Ammon's horn (tissue), 1 donor: Measurements from ENCODE around the gene HDAC7.
"Not testable (repeated sequence)": the region's sequence is repeated elsewhere in the genome, so short reads cannot be mapped to it uniquely, and the experiment has no call there.

ENCODE experiments used
- DNase-seq: peaks from one replicate; pipeline ENCODE4 v3.0.0-alpha.2; 2016; ENCODE audit warnings: low spot score

HDAC7 gene

GRCh38 chr12:47849261-47849660 lies 29.6 kb upstream of the HDAC7 start:
- DNase-seq, result no peak

- DNase-seq, result no peak
Measured at GRCh38 chr12:47848853-47849252, 29.1 kb upstream of the HDAC7 start.

GRCh38 chr12:47846294-47846996 lies 26.7 kb upstream of the HDAC7 start:
- DNase-seq, result no peak

- no peak for DNase-seq
Measured at GRCh38 chr12:47845081-47845480, 25.4 kb upstream of the HDAC7 start.

- DNase-seq, result no peak
Measured at GRCh38 chr12:47844264-47845019, 24.7 kb upstream of the HDAC7 start.

- DNase-seq, result no peak
Measured at GRCh38 chr12:47843226-47843980, 23.7 kb upstream of the HDAC7 start.

- DNase-seq, result not testable (repeated sequence)
Measured at GRCh38 chr12:47842543-47842942, 22.8 kb upstream of the HDAC7 start.

GRCh38 chr12:47841910-47842309 lies 22.2 kb upstream of the HDAC7 start:
- DNase-seq, result no peak

GRCh38 chr12:47841501-47841900 lies 21.8 kb upstream of the HDAC7 start:
- DNase-seq, result no peak

- DNase-seq, result no peak
Measured at GRCh38 chr12:47840571-47840970, 20.9 kb upstream of the HDAC7 start.

GRCh38 chr12:47839214-47839876 lies 19.6 kb upstream of the HDAC7 start:
- no peak for DNase-seq

GRCh38 chr12:47838286-47838931 lies 18.7 kb upstream of the HDAC7 start:
- peak; percentile 65 for DNase-seq

- peak; percentile 86 for DNase-seq
Measured at GRCh38 chr12:47837190-47838171, 17.8 kb upstream of the HDAC7 start.

- no peak for DNase-seq
Measured at GRCh38 chr12:47835831-47836155, 16.1 kb upstream of the HDAC7 start.

- no peak for DNase-seq
Measured at GRCh38 chr12:47835006-47835830, 15.5 kb upstream of the HDAC7 start.

- no peak for DNase-seq
Measured at GRCh38 chr12:47834199-47834903, 14.6 kb upstream of the HDAC7 start.

- no peak for DNase-seq
Measured at GRCh38 chr12:47833591-47834012, 13.9 kb upstream of the HDAC7 start.

- DNase-seq, result no peak
Measured at GRCh38 chr12:47832263-47832933, 12.7 kb upstream of the HDAC7 start.

GRCh38 chr12:47829584-47829983 lies 9.9 kb upstream of the HDAC7 start:
- DNase-seq, result no peak
